PC-3 (cell line): Measurements from ENCODE around the gene FAM50B.

ENCODE experiments used
- CTCF ChIP-seq: fragments of 300-600 bp; sonication (generic); conservative IDR thresholded peaks from 2 replicates; pipeline ENCODE4 v1.5.1; 2017; ENCODE audit warnings: antibody characterized with exemption, low read depth, mild to moderate bottlenecking, low read length
- EZH2 ChIP-seq: fragments of 300-600 bp; sonication (generic); IDR thresholded peaks from one replicate; pipeline ENCODE4 v1.6.1; 2017; ENCODE audit warnings: antibody characterized with exemption, mild to moderate bottlenecking, low read length; ENCODE audit not compliant: unreplicated experiment
- EZH2phosphoT487 ChIP-seq: fragments of 300-600 bp; sonication (generic); IDR thresholded peaks from 2 replicates; pipeline ENCODE4 v1.6.1; 2018; ENCODE audit warnings: mild to moderate bottlenecking, antibody characterized with exemption, low read length, borderline replicate concordance

GRCh38 chr6:3876866-3877265 lies 27.7 kb downstream of the FAM50B start:
- TF ChIP-seq CTCF = no peak
- no peak for TF ChIP-seq EZH2
- TF ChIP-seq EZH2phosphoT487 = no peak
